GM21526 (cell line): Measurements from ENCODE around the gene RAB5B.
A peak's percentile ranks its signal among the peaks of the same experiment; 100 is the strongest.

Source experiments
- ATAC-seq: cut with Tn5 transposase; IDR thresholded peaks from one replicate; pipeline ENCODE4 v1.9.1; 2021; ENCODE audit warnings: moderate library complexity; ENCODE audit not compliant: unreplicated experiment, low FRiP score

The RAB5B gene

GRCh38 chr12:55973599-55974307 lies at the start of gene RAB5B:
TSS of gene RAB5B (plus strand) at chr12:55974078. CDS start at chr12:55986961, 12,883 bp downstream.
- peak; percentile 85 for ATAC-seq

- ATAC-seq: no peak
Observed at GRCh38 chr12:55925371-55925770, 48.5 kb upstream of the RAB5B start.

GRCh38 chr12:55925870-55926737 lies 47.8 kb upstream of the RAB5B start:
- no peak for ATAC-seq

- peak; percentile 43 for ATAC-seq
Observed at GRCh38 chr12:55926738-55927587, 46.9 kb upstream of the RAB5B start.

GRCh38 chr12:55927588-55928502 lies 46.0 kb upstream of the RAB5B start, which contains the start of gene PYM1:
TSS of gene PYM1 (minus strand) at chr12:55927894. CDS start at chr12:55927761, 133 bp downstream.
- ATAC-seq: peak; percentile 40

- ATAC-seq: peak; percentile 35
Observed at GRCh38 chr12:55929306-55929791, 44.5 kb upstream of the RAB5B start.

GRCh38 chr12:55930771-55931316 lies 43.0 kb upstream of the RAB5B start, which contains the start of gene DGKA:
TSS of gene DGKA (plus strand) at chr12:55931162. CDS start at chr12:55936504, 5,342 bp downstream.
- ATAC-seq: no peak

- ATAC-seq: no peak
Observed at GRCh38 chr12:55931317-55931779, 42.5 kb upstream of the RAB5B start.

- ATAC-seq: no peak
Observed at GRCh38 chr12:55931780-55932550, 41.9 kb upstream of the RAB5B start.

- no peak for ATAC-seq
Observed at GRCh38 chr12:55932551-55932910, 41.3 kb upstream of the RAB5B start.

- no peak for ATAC-seq
Observed at GRCh38 chr12:55933169-55933798, 40.6 kb upstream of the RAB5B start.

GRCh38 chr12:55933799-55934742 lies 39.8 kb upstream of the RAB5B start:
- ATAC-seq: no peak

- ATAC-seq: no peak
Observed at GRCh38 chr12:55934773-55935172, 39.1 kb upstream of the RAB5B start.

GRCh38 chr12:55935738-55936151 lies 38.1 kb upstream of the RAB5B start:
- ATAC-seq: no peak

GRCh38 chr12:55937981-55938380 lies 35.9 kb upstream of the RAB5B start:
- no peak for ATAC-seq

GRCh38 chr12:55938826-55939501 lies 34.9 kb upstream of the RAB5B start:
- no peak for ATAC-seq
